B cell (primary cell): ENCODE data around the gene GABRG1. TPM values are rescaled to one million over a fixed set of nuclear protein-coding genes. Genes with fewer than 3 reads are reported as not detected.

Experiments used
- ATAC-seq: fragments of 200-7000 bp; cut with Tn5 transposase; one replicate; pipeline ENCODE4 v1.10.0; 2021; ENCODE audit warnings: low read depth, mild to moderate bottlenecking, moderate number of reproducible peaks, moderate library complexity
- CTCF ChIA-PET: fragments of 350-600 bp; sonication (Branson Sonifier 250); formaldehyde crosslinking; loops from one replicate; lab custom pipeline; 2021; ENCODE audit warnings: antibody characterized with exemption, inconsistent platforms; lab: Charles Lee
- POLR2A ChIA-PET: fragments of 350-600 bp; sonication (Branson Sonifier 250); formaldehyde crosslinking; loops from one replicate; lab custom pipeline; 2021; ENCODE audit warnings: antibody characterized with exemption; lab: Charles Lee
- DNase-seq: peaks from one replicate; pipeline ENCODE4 v3.0.0; 2013
- H2AFZ ChIP-seq: 2 replicates; pipeline ENCODE4 v1.6.1; 2012; ENCODE audit warnings: mild to moderate bottlenecking, low read depth, low read length; ENCODE audit not compliant: insufficient read depth, poor library complexity, severe bottlenecking
- H3K27ac ChIP-seq, 2 donors: 1 replicate in 1 of 2; 2 replicates in 1 of 2; pipeline ENCODE4 v1.5.1; 2012 to 2013; ENCODE audit warnings: low read length in 2 of 2, mild to moderate bottlenecking in 2 of 2, moderate library complexity in 1 of 2
- H3K27me3 ChIP-seq, 4 experiments: fragments of 200-600 bp in 1 of 4; sonication (generic) in 1 of 4; replicated peaks in 1 of 4; 1 replicate in 2 of 4; 2 replicates in 2 of 4; pipeline versions ENCODE4 v1.6.1 to v1.7.0; 2013 to 2016; ENCODE audit warnings: low read length in 3 of 4, mild to moderate bottlenecking in 2 of 4, mixed read lengths in 1 of 4, moderate library complexity in 1 of 4; ENCODE audit not compliant: insufficient read depth in 4 of 4, control insufficient read depth in 3 of 4; ENCODE audit errors: control extremely low read depth in 1 of 4
- H3K36me3 ChIP-seq, 2 experiments: replicated peaks in 1 of 2; 1 replicate in 1 of 2; 2 replicates in 1 of 2; pipeline versions ENCODE4 v1.6.1 to v1.7.1; 2013; ENCODE audit warnings: low read length in 1 of 2; ENCODE audit not compliant: insufficient read depth in 2 of 2, control insufficient read depth in 1 of 2; ENCODE audit errors: control extremely low read depth in 1 of 2, extremely low read depth in 1 of 2
- H3K4me1 ChIP-seq, 2 donors: fragments of 200-600 bp in 1 of 2; sonication (generic) in 1 of 2; 1 replicate in 1 of 2; 2 replicates in 1 of 2; pipeline versions ENCODE4 v1.5.1 to v1.6.1; 2013 to 2017; ENCODE audit warnings: low read length in 2 of 2; ENCODE audit not compliant: control insufficient read depth in 2 of 2, insufficient read depth in 2 of 2
- H3K4me2 ChIP-seq: replicated peaks from 2 replicates; pipeline ENCODE3; 2012; ENCODE audit warnings: mild to moderate bottlenecking, low read depth, low read length; ENCODE audit not compliant: poor library complexity, severe bottlenecking
- H3K4me3 ChIP-seq, 5 experiments: fragments of 200-600 bp in 1 of 5; sonication (generic) in 1 of 5; 1 replicate in 3 of 5; 2 replicates in 2 of 5; pipeline versions ENCODE4 v1.5.1 to v1.7.0; 2011 to 2016; ENCODE audit warnings: low read length in 4 of 5, mild to moderate bottlenecking in 4 of 5, low read depth in 2 of 5, control low read depth in 1 of 5, moderate library complexity in 1 of 5; ENCODE audit not compliant: insufficient read depth in 1 of 5; ENCODE audit errors: control extremely low read depth in 1 of 5, extremely low read depth in 1 of 5
- H3K79me2 ChIP-seq: fragments of 200-600 bp; sonication (generic); one replicate; pipeline ENCODE4 v1.6.0; 2016; ENCODE audit warnings: low read length; ENCODE audit not compliant: control insufficient read depth, insufficient read depth
- H3K9ac ChIP-seq: fragments of 200-600 bp; sonication (generic); 2 replicates; pipeline ENCODE4 v1.6.1; 2017; ENCODE audit warnings: mild to moderate bottlenecking, low read length, moderate library complexity
- H3K9me3 ChIP-seq, 3 donors: one replicate each; pipeline versions ENCODE4 v1.6.1 to v1.7.1; 2013; ENCODE audit warnings: low read length in 2 of 3; ENCODE audit not compliant: control insufficient read depth in 2 of 3, insufficient read depth in 1 of 3; ENCODE audit errors: control extremely low read depth in 1 of 3
- H4K20me1 ChIP-seq: 2 replicates; pipeline ENCODE4 v1.6.0; 2012; ENCODE audit warnings: mild to moderate bottlenecking, low read length; ENCODE audit not compliant: insufficient read depth, control insufficient read depth, poor library complexity, severe bottlenecking
- H3K27ac Mint-ChIP-seq: one replicate; pipeline ENCODE4 v1.8.0; 2021; ENCODE audit warnings: mixed read lengths
- H3K27me3 Mint-ChIP-seq: one replicate; pipeline ENCODE4 v1.8.0; 2021; ENCODE audit warnings: mixed read lengths
- H3K4me1 Mint-ChIP-seq: one replicate; pipeline ENCODE4 v1.8.0; 2021; ENCODE audit warnings: mixed read lengths
- H3K4me3 Mint-ChIP-seq: one replicate; pipeline ENCODE4 v1.8.0; 2021; ENCODE audit warnings: mixed read lengths
- H3K9me3 Mint-ChIP-seq: one replicate; pipeline ENCODE4 v1.8.0; 2022; ENCODE audit warnings: mixed read lengths; ENCODE audit not compliant: insufficient read depth
- EZH2 ChIP-seq: IDR thresholded peaks from 2 replicates; pipeline ENCODE4 v1.6.1; 2012; ENCODE audit warnings: borderline replicate concordance, low read depth, mild to moderate bottlenecking, moderate library complexity, low read length; ENCODE audit not compliant: insufficient read depth, poor library complexity, severe bottlenecking
- WGBS: methylation state at CpG from one replicate; pipeline ENCODE4 v1.1.5; 2013; ENCODE audit warnings: missing lambda C conversion rate; ENCODE audit not compliant: insufficient coverage; 5-methylcytosine and 5-hydroxymethylcytosine counted together
- intact Hi-C: fragments of 100-400 bp; cut with micrococcal nuclease; formaldehyde crosslinking; loops from one replicate; pipeline ENCODE4 v1.10.0; 2022
- polyA plus RNA-seq: library from polyadenylated mRNA; depleted of rRNA; stranded (reverse); fragments of >200 nt; gene quantifications from 2 replicates; pipeline ENCODE4 v1.2.3, GENCODE V29; 2012
- total RNA-seq, 2 donors: library from RNA; stranded (reverse); fragments of 120-200 nt in 1 of 2; gene quantifications; 1 replicate in 1 of 2; 2 replicates in 1 of 2; pipeline versions ENCODE4 v1.2.3 to v1.2.4, GENCODE V29; 2013 to 2022
- TF ChIP-seq, protein P1 (sequence below): fragments of 200-600 bp; IDR thresholded peaks from one replicate; pipeline ENCODE4 v1.8.0; 2022; ENCODE audit warnings: antibody characterized with exemption, mild to moderate bottlenecking

Gene GABRG1
- total and polyA plus RNA-seq, 2 donors (not counting 1 experiment from before 2014, with no cell fraction given) = not detected

DNA sequence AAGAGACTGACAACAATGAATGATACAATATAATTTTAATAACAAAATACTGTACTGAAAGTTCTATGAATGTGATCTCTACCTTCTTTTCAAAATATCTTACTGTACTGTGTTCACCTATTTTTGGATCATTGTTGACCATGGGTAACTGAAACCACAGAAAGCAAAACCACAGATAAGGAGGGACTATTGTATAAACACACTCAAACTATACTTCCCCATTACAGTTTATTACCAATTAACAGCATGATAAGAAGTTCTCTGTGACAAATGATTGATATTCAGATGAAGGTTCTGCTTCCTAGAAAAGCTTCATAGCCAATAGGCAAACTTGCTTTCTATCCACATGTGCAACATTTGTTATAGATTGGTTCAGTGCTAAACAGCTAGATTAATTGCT is 50.1 kb downstream of the GABRG1 start:
- no peak for DNase-seq
- H3K79me2 ChIP-seq = no peaks in the 10 kb centered on the region
- Mint-ChIP-seq H3K27ac (no peak overlapping the region), H3K27me3 (no peaks in the 10 kb centered on the region), H3K4me3 (no peak overlapping the region), H3K9me3 (peaks cover 2% of the 10 kb centered on the region), H3K4me1 (no peaks in the 10 kb centered on the region)
- H3K27ac ChIP-seq = no peak overlapping the region
- no peak overlapping the region for H3K4me3 ChIP-seq
- ATAC-seq = no peak
- CTCF ChIA-PET = no interaction called here
- intact Hi-C loops = no loop called here
- no peaks in the 10 kb centered on the region for H3K36me3 ChIP-seq
- H2AFZ ChIP-seq = no peak overlapping the region
- H3K27me3 ChIP-seq = no peaks in the 10 kb centered on the region
- no peak overlapping the region for H3K4me2 ChIP-seq
- H3K9me3 ChIP-seq = no peaks in the 10 kb centered on the region
- H4K20me1 ChIP-seq = no peaks in the 10 kb centered on the region
- POLR2A ChIA-PET = no interaction called here
- no peak for TF ChIP-seq EZH2
- TF ChIP-seq, protein P1, sequence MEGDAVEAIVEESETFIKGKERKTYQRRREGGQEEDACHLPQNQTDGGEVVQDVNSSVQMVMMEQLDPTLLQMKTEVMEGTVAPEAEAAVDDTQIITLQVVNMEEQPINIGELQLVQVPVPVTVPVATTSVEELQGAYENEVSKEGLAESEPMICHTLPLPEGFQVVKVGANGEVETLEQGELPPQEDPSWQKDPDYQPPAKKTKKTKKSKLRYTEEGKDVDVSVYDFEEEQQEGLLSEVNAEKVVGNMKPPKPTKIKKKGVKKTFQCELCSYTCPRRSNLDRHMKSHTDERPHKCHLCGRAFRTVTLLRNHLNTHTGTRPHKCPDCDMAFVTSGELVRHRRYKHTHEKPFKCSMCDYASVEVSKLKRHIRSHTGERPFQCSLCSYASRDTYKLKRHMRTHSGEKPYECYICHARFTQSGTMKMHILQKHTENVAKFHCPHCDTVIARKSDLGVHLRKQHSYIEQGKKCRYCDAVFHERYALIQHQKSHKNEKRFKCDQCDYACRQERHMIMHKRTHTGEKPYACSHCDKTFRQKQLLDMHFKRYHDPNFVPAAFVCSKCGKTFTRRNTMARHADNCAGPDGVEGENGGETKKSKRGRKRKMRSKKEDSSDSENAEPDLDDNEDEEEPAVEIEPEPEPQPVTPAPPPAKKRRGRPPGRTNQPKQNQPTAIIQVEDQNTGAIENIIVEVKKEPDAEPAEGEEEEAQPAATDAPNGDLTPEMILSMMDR = no peak
- no peak overlapping the region for H3K9ac ChIP-seq
- no peaks in the 10 kb centered on the region for H3K4me1 ChIP-seq

DNA sequence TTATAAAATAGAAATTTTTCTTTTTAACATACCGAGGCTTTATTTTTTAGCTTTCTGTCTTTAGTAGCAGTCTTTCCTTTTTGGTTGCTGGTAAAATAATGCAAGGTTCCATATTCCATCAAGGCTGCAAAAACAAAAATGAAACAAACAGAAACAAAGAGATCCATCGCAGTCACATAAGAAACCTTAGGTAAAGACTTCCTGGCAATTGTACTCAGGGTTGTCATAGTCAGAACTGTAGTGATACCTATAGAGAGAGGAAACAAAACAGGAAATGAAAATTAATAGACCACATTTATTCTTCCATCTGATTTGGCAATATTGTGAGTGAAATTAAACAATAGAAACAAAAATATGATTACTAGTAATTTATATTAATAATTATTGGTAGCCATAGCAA is 72.5 kb downstream of the GABRG1 start:
- no peak overlapping the region for H3K4me3 ChIP-seq
- no peaks in the 10 kb centered on the region for H3K27me3 Mint-ChIP-seq
- no peaks in the 10 kb centered on the region for H3K79me2 ChIP-seq
- H3K4me1 ChIP-seq = no peaks in the 10 kb centered on the region
- H3K9me3 Mint-ChIP-seq = peaks cover 2% of the 10 kb centered on the region
- TF ChIP-seq, protein P1 = no peak
- TF ChIP-seq EZH2 = no peak
- intact Hi-C loops = no loop called here
- no peak overlapping the region for H2AFZ ChIP-seq
- no peak overlapping the region for H3K4me2 ChIP-seq
- no peak overlapping the region for H3K4me3 Mint-ChIP-seq
- H3K36me3 ChIP-seq = no peaks in the 10 kb centered on the region
- ATAC-seq (no peak), DNase-seq (no peak)
- no peaks in the 10 kb centered on the region for H4K20me1 ChIP-seq
- no peaks in the 10 kb centered on the region for H3K27me3 ChIP-seq
- no peaks in the 10 kb centered on the region for H3K4me1 Mint-ChIP-seq
- no peak overlapping the region for H3K27ac ChIP-seq
- no CpG with 5 or more reads among the region's 2 CpGs for WGBS
- H3K9me3 ChIP-seq = no peaks in the 10 kb centered on the region
- CTCF ChIA-PET = no interaction called here
- H3K27ac Mint-ChIP-seq = no peak overlapping the region
- POLR2A ChIA-PET = no interaction called here
- H3K9ac ChIP-seq = no peak overlapping the region
